SH-SY5Y (cell line): ENCODE results near the gene STX3.

Experiments
- GATA2 ChIP-seq: IDR thresholded peaks from 2 replicates; pipeline ENCODE4 v1.6.1; 2011; ENCODE audit warnings: mild to moderate bottlenecking, low read depth, low read length
- GATA3 ChIP-seq: IDR thresholded peaks from 2 replicates; pipeline ENCODE4 v1.6.1; 2011; ENCODE audit warnings: low read depth, mild to moderate bottlenecking, low read length, moderate library complexity

- TF ChIP-seq GATA3, result no peak
- no peak for TF ChIP-seq GATA2
These were observed 52.0 kb downstream of the STX3 start for GRCh38 chr11:59807047-59807610.
